Measurements from ENCODE around the gene SSPN.

SSPN gene

GRCh38 chr12:26268841-26269561, 73.6 kb downstream of the SSPN start:
- DNase-seq, result no peak

- no peak for DNase-seq
These were observed 74.3 kb downstream of the SSPN start for GRCh38 chr12:26269562-26270284.

GRCh38 chr12:26271024-26271423, 75.7 kb downstream of the SSPN start:
- no peak for DNase-seq

- DNase-seq, result no peak
These were observed 76.6 kb downstream of the SSPN start for GRCh38 chr12:26271889-26272492.

- no peak for DNase-seq
These were observed 77.5 kb downstream of the SSPN start for GRCh38 chr12:26272851-26273250.

- DNase-seq, result no peak
These were observed 78.4 kb downstream of the SSPN start for GRCh38 chr12:26273811-26274210.

GRCh38 chr12:26274441-26275312, 79.3 kb downstream of the SSPN start:
- peak in 1 of 2 experiments; percentile 63 for DNase-seq

GRCh38 chr12:26275313-26276131, 80.1 kb downstream of the SSPN start:
- no peak for DNase-seq

GRCh38 chr12:26276709-26277108, 81.3 kb downstream of the SSPN start:
- no peak for DNase-seq

- DNase-seq, result no peak
These were observed 82.3 kb downstream of the SSPN start for GRCh38 chr12:26277506-26278246.

- DNase-seq, result no peak
These were observed 82.9 kb downstream of the SSPN start for GRCh38 chr12:26278266-26278665.

- DNase-seq, result no peak
These were observed 83.3 kb downstream of the SSPN start for GRCh38 chr12:26278666-26279065.

GRCh38 chr12:26279091-26279490, 83.7 kb downstream of the SSPN start:
- no peak for DNase-seq

- DNase-seq, result no peak
These were observed 84.5 kb downstream of the SSPN start for GRCh38 chr12:26279908-26280307.

GRCh38 chr12:26280869-26281268, 85.5 kb downstream of the SSPN start:
- no peak for DNase-seq

- no peak for DNase-seq
These were observed 85.9 kb downstream of the SSPN start for GRCh38 chr12:26281320-26281719.

- no peak for DNase-seq
These were observed 87.1 kb downstream of the SSPN start for GRCh38 chr12:26282339-26282940.

GRCh38 chr12:26283046-26283445, 87.7 kb downstream of the SSPN start:
- no peak for DNase-seq

- DNase-seq, result no peak
These were observed 88.2 kb downstream of the SSPN start for GRCh38 chr12:26283617-26284016.

- DNase-seq, result no peak
These were observed 90.0 kb downstream of the SSPN start for GRCh38 chr12:26285401-26285800.

- DNase-seq, result peak; percentile 84 to 94
These were observed 90.8 kb downstream of the SSPN start for GRCh38 chr12:26286186-26286585.

Measured in NCI-H446 (cell line).